ENCODE measurements around the gene IGDCC3.
A peak's percentile ranks its signal among the peaks of the same experiment; 100 is the strongest.

IGDCC3 gene

DNA sequence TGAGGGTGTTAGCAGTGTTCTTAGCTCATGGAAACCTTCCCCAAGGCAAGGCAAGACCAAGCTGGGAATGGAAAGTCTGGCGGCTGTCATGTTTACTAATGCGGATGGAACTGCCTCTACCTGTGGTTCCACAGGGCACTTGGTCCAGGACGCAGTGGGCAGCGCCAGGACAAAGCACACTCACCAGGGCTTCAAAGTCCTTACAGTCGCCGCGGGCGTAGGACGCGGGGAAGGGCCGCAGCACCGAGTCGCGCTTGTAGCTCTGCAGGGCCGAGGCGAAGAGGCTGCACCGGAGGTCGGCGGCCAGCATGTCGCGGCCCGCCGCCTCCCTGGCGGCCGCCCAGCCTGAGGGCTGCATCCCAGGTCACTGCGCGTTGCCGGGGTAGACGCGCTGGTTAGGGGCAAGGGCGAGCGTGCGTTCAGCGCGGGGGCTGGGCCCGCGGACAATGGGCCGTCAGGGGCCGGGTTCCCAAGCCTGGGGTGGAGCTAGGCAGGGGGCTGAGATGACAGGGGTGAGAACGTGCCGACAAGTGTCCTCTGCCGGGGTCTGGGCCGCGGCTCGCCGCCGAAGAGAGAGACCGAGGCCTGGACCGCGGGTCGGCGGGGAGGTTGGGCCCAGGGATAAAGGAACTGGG, 91.6 kb downstream of the IGDCC3 start:
- Histone ChIP-seq H3K36me3 (ENCODE audit: control insufficient read depth, insufficient read depth, low read length) (no peaks in the 10 kb centered on the region), H3K9me3 (ENCODE audit: control insufficient read depth, low read length) (no peaks in the 10 kb centered on the region), H3K4me3 (ENCODE audit: extremely low read depth, insufficient read depth, low read length, poor library complexity, severe bottlenecking) (peak overlapping the region; percentile 60), H3K27ac (ENCODE audit: low read depth, low read length, severe bottlenecking) (peak overlapping the region; percentile 69), H3K4me1 (ENCODE audit: control insufficient read depth, insufficient read depth, low read length, poor library complexity, severe bottlenecking) (no peaks in the 10 kb centered on the region)
- 0% methylated on average over 46 to 47 of the region's 52 CpGs for WGBS, 2 experiments (ENCODE audit: insufficient coverage in 2 of 2)

DNA sequence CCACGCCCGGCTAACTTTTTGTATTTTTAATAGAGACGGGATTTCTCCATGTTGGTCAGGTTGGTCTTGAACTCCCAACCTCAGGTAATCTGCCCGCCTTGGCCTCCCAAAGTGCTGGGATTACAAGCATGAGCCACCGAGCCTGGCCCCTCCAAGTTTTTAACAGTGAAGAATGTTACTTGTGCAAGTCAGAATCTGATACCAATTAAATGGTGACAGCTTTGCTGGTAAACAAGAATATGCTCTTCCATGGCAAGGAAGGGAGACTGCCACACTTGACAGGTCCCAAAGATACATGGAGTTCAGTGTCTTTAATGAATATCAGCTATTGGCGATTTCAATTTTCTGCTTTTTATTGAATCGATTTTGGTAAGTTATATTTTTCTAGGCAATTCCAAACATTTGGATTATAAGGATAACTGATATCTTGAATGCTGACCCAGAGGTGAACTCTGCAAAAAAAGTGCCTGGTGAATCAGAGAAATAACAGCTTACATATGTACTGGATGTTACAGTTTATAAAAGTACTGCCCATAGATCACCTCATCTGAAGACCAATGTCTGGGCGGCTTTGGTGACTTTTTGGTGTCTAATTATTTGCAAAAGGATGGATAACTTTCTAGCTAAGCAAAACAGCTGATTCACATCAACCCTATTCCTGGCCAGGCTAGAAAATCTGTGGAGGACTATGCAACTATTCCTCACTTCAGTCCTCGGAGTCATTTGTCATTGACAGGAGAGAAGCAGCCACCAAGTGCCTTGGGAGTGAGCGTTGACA, 92.3 kb downstream of the IGDCC3 start:
- 72 to 79% methylated on average over 7 to 9 of the region's 10 CpGs for WGBS, 2 experiments (ENCODE audit: insufficient coverage in 2 of 2)
- Histone ChIP-seq H3K9me3 (ENCODE audit: control insufficient read depth, low read length) (no peaks in the 10 kb centered on the region), H3K27ac (ENCODE audit: low read depth, low read length, severe bottlenecking) (no peak overlapping the region), H3K36me3 (ENCODE audit: control insufficient read depth, insufficient read depth, low read length) (no peaks in the 10 kb centered on the region), H3K4me3 (ENCODE audit: extremely low read depth, insufficient read depth, low read length, poor library complexity, severe bottlenecking) (peak overlapping the region; percentile 60), H3K4me1 (ENCODE audit: control insufficient read depth, insufficient read depth, low read length, poor library complexity, severe bottlenecking) (no peaks in the 10 kb centered on the region)

DNA sequence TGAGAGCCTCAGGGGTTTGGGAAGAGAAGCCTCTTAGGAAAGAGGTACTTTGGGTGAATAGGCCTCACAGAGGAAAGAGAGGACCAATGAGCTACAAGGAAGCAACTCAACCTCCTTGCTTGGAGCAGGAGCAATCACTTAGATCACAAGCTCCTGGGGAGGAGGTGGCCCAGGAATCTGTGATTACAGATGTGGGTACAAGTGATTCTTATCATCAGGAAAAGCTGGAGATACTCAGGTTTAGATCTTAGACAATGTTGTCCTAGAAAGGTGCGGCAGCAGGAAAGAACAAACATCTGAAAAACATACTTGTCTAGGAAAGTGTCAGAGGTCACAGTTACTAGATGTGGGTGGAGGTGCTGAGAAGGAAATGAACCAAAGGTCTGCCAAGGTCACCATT, 99.3 kb downstream of the IGDCC3 start:
- peaks cover 7% of the 10 kb centered on the region for H3K4me1 ChIP-seq (ENCODE audit: control insufficient read depth, insufficient read depth, low read length, poor library complexity, severe bottlenecking)
- WGBS, 2 experiments (ENCODE audit: insufficient coverage in 2 of 2): 100% methylated on average over 1 of the region's 1 CpG
- no peak overlapping the region for H3K4me3 ChIP-seq (ENCODE audit: extremely low read depth, insufficient read depth, low read length, poor library complexity, severe bottlenecking)
- H3K36me3 ChIP-seq (ENCODE audit: control insufficient read depth, insufficient read depth, low read length): no peaks in the 10 kb centered on the region
- H3K27ac ChIP-seq (ENCODE audit: low read depth, low read length, severe bottlenecking): no peak overlapping the region
- H3K9me3 ChIP-seq (ENCODE audit: control insufficient read depth, low read length): no peaks in the 10 kb centered on the region

Data from mesodermal cell (in vitro differentiated cells).